SH-SY5Y (cell line): Measurements from ENCODE around the gene TUBA3C.

Experiments used
- GATA2 ChIP-seq: IDR thresholded peaks from 2 replicates; pipeline ENCODE4 v1.6.1; 2011; ENCODE audit warnings: mild to moderate bottlenecking, low read depth, low read length
- GATA3 ChIP-seq: IDR thresholded peaks from 2 replicates; pipeline ENCODE4 v1.6.1; 2011; ENCODE audit warnings: low read depth, mild to moderate bottlenecking, low read length, moderate library complexity

Gene TUBA3C

GRCh38 chr13:19181621-19182485 is at the start of gene TUBA3C:
Gene TUBA3C (minus strand): TSS chr13:19181824. CDS start chr13:19181747, 77 bp downstream.
- TF ChIP-seq GATA3: no peak
- no peak for TF ChIP-seq GATA2

GRCh38 chr13:19185865-19186645 is 4.4 kb upstream of the TUBA3C start:
- TF ChIP-seq GATA3 (no peak), GATA2 (no peak)

- TF ChIP-seq GATA2: no peak
- TF ChIP-seq GATA3: no peak
These were observed 3.7 kb upstream of the TUBA3C start for GRCh38 chr13:19185086-19185864.

GRCh38 chr13:19184176-19184575 is 2.6 kb upstream of the TUBA3C start:
- no peak for TF ChIP-seq GATA2
- TF ChIP-seq GATA3: no peak

GRCh38 chr13:19183676-19184075 is 2.1 kb upstream of the TUBA3C start:
- no peak for TF ChIP-seq GATA3
- TF ChIP-seq GATA2: no peak

GRCh38 chr13:19182536-19182935 is 912 bp upstream of the TUBA3C start:
- no peak for TF ChIP-seq GATA2
- no peak for TF ChIP-seq GATA3

GRCh38 chr13:19181021-19181620 is 503 bp downstream of the TUBA3C start:
- no peak for TF ChIP-seq GATA2
- TF ChIP-seq GATA3: no peak

GRCh38 chr13:19179916-19180315 is 1.7 kb downstream of the TUBA3C start:
- no peak for TF ChIP-seq GATA2
- TF ChIP-seq GATA3: no peak

DNA sequence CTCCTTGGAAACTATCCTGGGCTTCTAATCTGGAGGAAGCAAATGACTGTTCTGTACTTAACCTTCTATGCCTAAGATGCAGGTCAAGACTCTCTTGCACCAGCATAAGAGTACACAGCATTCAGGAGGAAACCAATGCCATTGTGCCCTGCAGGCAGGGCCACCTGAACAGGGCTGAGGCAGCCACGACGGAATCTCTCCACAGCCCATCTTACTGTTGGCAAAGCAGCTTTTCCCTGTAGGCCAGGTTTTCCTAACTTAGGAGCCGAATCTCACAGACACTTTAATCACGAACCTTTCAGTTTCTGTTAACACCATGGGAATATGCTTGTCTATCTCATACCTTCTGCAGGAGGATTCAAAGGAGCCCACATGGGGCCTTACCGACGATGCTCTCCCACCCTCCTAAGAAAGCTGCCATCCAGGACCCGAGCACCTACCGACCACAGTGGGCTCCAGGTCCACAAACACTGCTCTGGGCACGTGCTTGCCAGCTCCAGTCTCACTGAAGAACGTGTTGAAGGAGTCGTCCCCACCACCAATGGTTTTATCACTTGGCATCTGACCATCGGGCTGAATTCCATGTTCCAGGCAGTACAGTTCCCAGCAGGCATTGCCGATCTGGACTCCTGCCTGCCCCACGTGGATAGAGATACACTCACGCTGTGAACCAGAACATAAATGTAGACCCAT is 2.6 kb downstream of the TUBA3C start:
- TF ChIP-seq GATA3: no peak
- TF ChIP-seq GATA2: no peak

GRCh38 chr13:19173752-19174151 is 7.9 kb downstream of the TUBA3C start:
- no peak for TF ChIP-seq GATA3
- TF ChIP-seq GATA2: no peak

- no peak for TF ChIP-seq GATA2
- no peak for TF ChIP-seq GATA3
These were observed 9.0 kb downstream of the TUBA3C start for GRCh38 chr13:19172647-19173030.

- TF ChIP-seq GATA2 (no peak), GATA3 (no peak)
These were observed 9.5 kb downstream of the TUBA3C start for GRCh38 chr13:19172007-19172646.

DNA sequence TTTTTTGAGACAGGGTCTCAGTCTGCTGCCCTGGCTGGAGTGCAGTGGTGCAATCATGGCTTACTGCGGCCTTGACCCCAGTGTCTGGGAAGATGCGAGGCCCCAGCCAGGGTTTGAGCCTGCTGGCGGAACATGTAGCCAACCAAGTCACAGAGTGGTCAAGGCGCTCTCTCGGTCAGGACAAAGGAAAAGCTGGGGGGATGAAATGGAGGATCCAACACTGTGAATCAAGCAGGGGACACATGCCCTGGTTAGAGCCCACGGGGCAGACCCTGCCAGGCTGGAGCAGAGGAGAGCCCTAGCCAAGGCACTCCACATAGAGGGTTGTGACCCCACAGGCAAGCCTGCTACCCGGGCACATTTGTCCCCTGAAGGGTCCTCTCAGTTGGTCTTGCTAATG is 10.1 kb downstream of the TUBA3C start:
- TF ChIP-seq GATA3 (no peak), GATA2 (no peak)

GRCh38 chr13:19169991-19170390 is 11.6 kb downstream of the TUBA3C start:
- TF ChIP-seq GATA2 (no peak), GATA3 (no peak)
